Coronary artery (tissue), 2 donors: ENCODE measurements around the gene ADAMTS8.

Experiments
- DNase-seq: peaks from one replicate; pipeline ENCODE4 v3.0.0-alpha.2; 2017; ENCODE audit warnings: low spot score
- H3K27ac ChIP-seq, 2 donors: fragments of 200-600 bp; sonication (generic); one replicate each; pipeline ENCODE4 v1.5.1; 2016 to 2019
- H3K4me3 ChIP-seq: fragments of 200-600 bp; sonication (generic); 2 replicates; pipeline ENCODE4 v1.5.1; 2016; ENCODE audit warnings: mild to moderate bottlenecking, moderate library complexity
- CTCF ChIP-seq: fragments of 200-600 bp; sonication (generic); IDR thresholded peaks from one replicate; pipeline ENCODE4 v1.5.1; 2019; ENCODE audit warnings: antibody characterized with exemption

Gene ADAMTS8

GRCh38 chr11:130459521-130459920 lies 31.1 kb upstream of the ADAMTS8 start:
- TF ChIP-seq CTCF: no peak
- Histone ChIP-seq H3K27ac (no peak overlapping the region), H3K4me3 (no peak overlapping the region)
- DNase-seq: no peak

GRCh38 chr11:130458410-130458729 lies 30.0 kb upstream of the ADAMTS8 start:
- no peak overlapping the region for H3K4me3 ChIP-seq
- peak overlapping the region in 1 of 2 donors; percentile 29 for H3K27ac ChIP-seq
- no peak for DNase-seq

GRCh38 chr11:130457623-130458409 lies 29.4 kb upstream of the ADAMTS8 start:
- peak overlapping the region; percentile 3 for H3K4me3 ChIP-seq
- DNase-seq: no peak
- peak overlapping the region in 1 of 2 donors; percentile 58 for H3K27ac ChIP-seq
- TF ChIP-seq CTCF: no peak

More at GRCh38 chr11:130458410-130458729, 30.0 kb upstream of the ADAMTS8 start:
- no peak for TF ChIP-seq CTCF

GRCh38 chr11:130456286-130456685 lies 27.9 kb upstream of the ADAMTS8 start:
- no peak overlapping the region for H3K4me3 ChIP-seq
- no peak overlapping the region for H3K27ac ChIP-seq
- DNase-seq: no peak
- no peak for TF ChIP-seq CTCF

- no peak overlapping the region for H3K4me3 ChIP-seq
Measured at GRCh38 chr11:130455483-130456127, 27.2 kb upstream of the ADAMTS8 start.

GRCh38 chr11:130454491-130455252 lies 26.3 kb upstream of the ADAMTS8 start:
- DNase-seq: no peak
- peak overlapping the region in 1 of 2 donors; percentile 14 for H3K27ac ChIP-seq
- TF ChIP-seq CTCF: no peak
- no peak overlapping the region for H3K4me3 ChIP-seq

More at GRCh38 chr11:130455483-130456127, 27.2 kb upstream of the ADAMTS8 start:
- DNase-seq: no peak
- TF ChIP-seq CTCF: no peak
- H3K27ac ChIP-seq: peak overlapping the region in 1 of 2 donors; percentile 50
